Measurements from ENCODE around the gene PMS1. TPM values are rescaled to one million over a fixed set of nuclear protein-coding genes. Genes with fewer than 3 reads are reported as not detected.

Gene PMS1
- total and polyA plus RNA-seq, 2 experiments from 2014 or later = 53.7 to 64.1 TPM

GRCh38 chr2:189799030-189799331 is 14.7 kb downstream of the PMS1 start:
- TF ChIP-seq ETS1 (IDR thresholded peaks at IDR 0.05) = no peak
- no peak for TF ChIP-seq POLR2AphosphoS5 (IDR thresholded peaks at IDR 0.05; ENCODE audit: low read depth)
- no peak for TF ChIP-seq ZNF331 (CRISPR knock-in tag; IDR thresholded peaks at IDR 0.05; ENCODE audit: low read depth)
- no peak for TF ChIP-seq EZH2 (IDR thresholded peaks at IDR 0.05; ENCODE audit: low read depth, unreplicated experiment)
- no peak for TF ChIP-seq CTCF (conservative IDR thresholded peaks at IDR 0.05; ENCODE audit: low read depth in 2 of 2)
- no peak for TF ChIP-seq STAT1 (IDR thresholded peaks at IDR 0.05; ENCODE audit: unreplicated experiment)
- TF ChIP-seq REST (IDR thresholded peaks at IDR 0.05; ENCODE audit: unreplicated experiment) = no peak
- TF ChIP-seq EZH2phosphoT487 (IDR thresholded peaks at IDR 0.05; ENCODE audit: unreplicated experiment) = no peak
- TF ChIP-seq CREB1 (CRISPR knock-in tag; IDR thresholded peaks at IDR 0.05; ENCODE audit: low read depth) = no peak
- no peak for TF ChIP-seq ZNF114 (CRISPR knock-in tag; IDR thresholded peaks at IDR 0.05)
- H3K79me2 ChIP-seq (replicated peaks; ENCODE audit: insufficient read depth) = peaks cover 9% of the 10 kb centered on the region; the same call in 1 of the 2 replicates
- no peaks in the 10 kb centered on the region for H3F3A ChIP-seq (replicated peaks; ENCODE audit: low read depth)
- peaks cover 19% of the 10 kb centered on the region; the same call in 1 of the 2 replicates for H3K36me3 ChIP-seq (ENCODE audit: insufficient read depth)
- no peaks in the 10 kb centered on the region for H3K9me2 ChIP-seq (ENCODE audit: insufficient read depth)
- 0 out of 2 replicates have a peak, but pooled peaks cover 5% of the 10 kb centered on the region for H4K20me1 ChIP-seq (replicated peaks; ENCODE audit: insufficient read depth)
- no peak overlapping the region for H3K4me2 ChIP-seq
- H3K4me3 ChIP-seq = no peak overlapping the region
- no peaks in the 10 kb centered on the region for H3K9me3 Mint-ChIP-seq
- no peaks in the 10 kb centered on the region for H3K27me3 Mint-ChIP-seq (ENCODE audit: insufficient read depth, low read depth, poor library complexity)
- no peak for ATAC-seq
- H3K36me3 Mint-ChIP-seq (ENCODE audit: low read depth) = peaks cover 52% of the 10 kb centered on the region
- H3K4me1 ChIP-seq (ENCODE audit: insufficient read depth) = no peaks in the 10 kb centered on the region
- H3K4me1 Mint-ChIP-seq = no peaks in the 10 kb centered on the region
- H3K27me3 ChIP-seq (ENCODE audit: insufficient read depth) = no peaks in the 10 kb centered on the region
- no peak overlapping the region for H2AFZ ChIP-seq
- no peak overlapping the region for H3K27ac Mint-ChIP-seq
- H3K27ac ChIP-seq (ENCODE audit: low read depth) = no peak overlapping the region
- no peak for DNase-seq (ENCODE audit: low spot score)
- no peak overlapping the region for H3K4me3 Mint-ChIP-seq
